ENCODE results near the gene FMNL2.

The FMNL2 gene

GRCh38 chr2:152481881-152482583 lies 147.1 kb downstream of the FMNL2 start (continued):
- no peak for TF ChIP-seq PATZ1 (CRISPR knock-in tag; IDR thresholded peaks at IDR 0.05; ENCODE audit: borderline replicate concordance)

GRCh38 chr2:152483276-152484063 lies 148.5 kb downstream of the FMNL2 start:
- ATAC-seq: peak; percentile 18; the same call in 1 of the 3 replicates
- TF ChIP-seq ZC3H10 (CRISPR knock-in tag; IDR thresholded peaks at IDR 0.05) (no peak), ZNF8 (CRISPR knock-in tag; IDR thresholded peaks at IDR 0.05) (no peak), OSR1 (CRISPR knock-in tag; IDR thresholded peaks at IDR 0.05) (no peak), CSRNP3 (CRISPR knock-in tag; IDR thresholded peaks at IDR 0.05) (no peak), GLIS3 (CRISPR knock-in tag; IDR thresholded peaks at IDR 0.05) (no peak), ZFP30 (CRISPR knock-in tag; IDR thresholded peaks at IDR 0.05) (no peak), CSDC2 (CRISPR knock-in tag; IDR thresholded peaks at IDR 0.05) (no peak)

- ATAC-seq: no peak
- TF ChIP-seq TCF4 (CRISPR knock-in tag; IDR thresholded peaks at IDR 0.05; ENCODE audit: borderline replicate concordance) (no peak), PPARA (CRISPR knock-in tag; IDR thresholded peaks at IDR 0.05; ENCODE audit: borderline replicate concordance) (no peak), ZC3H10 (CRISPR knock-in tag; IDR thresholded peaks at IDR 0.05) (no peak), ZNF8 (CRISPR knock-in tag; IDR thresholded peaks at IDR 0.05) (no peak), ZFP3 (CRISPR knock-in tag; IDR thresholded peaks at IDR 0.05) (no peak), TSHZ2 (CRISPR knock-in tag; IDR thresholded peaks at IDR 0.05) (no peak), ARNTL (CRISPR knock-in tag; IDR thresholded peaks at IDR 0.05; ENCODE audit: borderline replicate concordance, low read depth) (no peak), CSRNP3 (CRISPR knock-in tag; IDR thresholded peaks at IDR 0.05) (no peak), RARB (CRISPR knock-in tag; IDR thresholded peaks at IDR 0.05) (no peak), OSR1 (CRISPR knock-in tag; IDR thresholded peaks at IDR 0.05) (no peak), TOX (CRISPR knock-in tag; IDR thresholded peaks at IDR 0.05; ENCODE audit: borderline replicate concordance) (no peak), CSDC2 (CRISPR knock-in tag; IDR thresholded peaks at IDR 0.05) (no peak), BACH2 (CRISPR knock-in tag; IDR thresholded peaks at IDR 0.05; ENCODE audit: borderline replicate concordance) (no peak), ZNF70 (CRISPR knock-in tag; IDR thresholded peaks at IDR 0.05) (no peak)
Measured at GRCh38 chr2:152485954-152486736, 151.2 kb downstream of the FMNL2 start.
